Hematopoietic multipotent progenitor cell treated with erythropoietin and hydrocortisone succinate and interleukin-3 and kit ligand, for 17 days (in vitro differentiated cells): ENCODE results near the gene CYLC2.

Experiments used
- DNase-seq: peaks from one replicate; pipeline ENCODE4 v3.0.0-alpha.2; 2015; ENCODE audit warnings: low spot score

CYLC2 gene

GRCh38 chr9:102995033-102995432, at the start of gene CYLC2:
Gene CYLC2, plus strand, starts transcription at chr9:102995333. Its CDS starts 48 bp downstream, at chr9:102995381.
- no peak for DNase-seq

GRCh38 chr9:102950346-102950745, 44.8 kb upstream of the CYLC2 start:
- DNase-seq = no peak

GRCh38 chr9:102966999-102967398, 28.1 kb upstream of the CYLC2 start:
- no peak for DNase-seq

- no peak for DNase-seq
These were observed 27.2 kb upstream of the CYLC2 start for GRCh38 chr9:102967979-102968378.

- DNase-seq = no peak
These were observed 22.4 kb upstream of the CYLC2 start for GRCh38 chr9:102972780-102973179.

- DNase-seq = no peak
These were observed 20.6 kb upstream of the CYLC2 start for GRCh38 chr9:102974530-102974929.

GRCh38 chr9:102975251-102975650, 19.9 kb upstream of the CYLC2 start:
- DNase-seq = no peak

- DNase-seq = no peak
These were observed 9.8 kb upstream of the CYLC2 start for GRCh38 chr9:102985162-102985895.

- no peak for DNase-seq
These were observed 8.7 kb upstream of the CYLC2 start for GRCh38 chr9:102986425-102986824.

GRCh38 chr9:103003689-103004088, 8.6 kb downstream of the CYLC2 start:
- DNase-seq = no peak

- no peak for DNase-seq
These were observed 19.1 kb downstream of the CYLC2 start for GRCh38 chr9:103014242-103014641.

GRCh38 chr9:103025796-103026195, 30.7 kb downstream of the CYLC2 start:
- no peak for DNase-seq

- no peak for DNase-seq
These were observed 42.7 kb downstream of the CYLC2 start for GRCh38 chr9:103037508-103038477.

- DNase-seq = no peak
These were observed 46.8 kb downstream of the CYLC2 start for GRCh38 chr9:103041961-103042360.
